ENCODE results near the gene STAP1. TPM values are rescaled to one million over a fixed set of nuclear protein-coding genes. Genes with fewer than 3 reads are reported as not detected.
A peak's percentile ranks its signal among the peaks of the same experiment; 100 is the strongest.

Gene STAP1
- total RNA-seq, 1 experiment from 2014 or later: not detected

DNA sequence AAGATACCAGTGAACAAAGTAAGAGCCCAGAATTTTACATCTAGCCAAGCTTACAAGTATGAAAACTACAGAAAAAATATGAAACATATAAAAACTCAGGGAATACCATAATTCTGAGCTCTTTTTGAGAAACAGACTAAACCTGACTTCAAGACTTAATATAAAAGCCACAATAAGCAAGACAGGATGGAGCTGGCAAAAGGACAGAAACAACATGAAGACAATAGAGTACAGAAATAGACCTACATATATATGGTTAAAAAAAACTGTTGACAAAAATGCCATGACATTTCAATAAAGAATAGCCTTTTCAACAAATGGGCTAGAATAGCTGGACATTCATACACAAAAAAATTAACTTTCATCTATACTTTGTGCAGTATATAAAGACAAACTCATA lies 93.0 kb downstream of the STAP1 start:
- Mint-ChIP-seq H3K4me3 (no peak overlapping the region), H3K4me1 (no peaks in the 10 kb centered on the region), H3K27ac (peak overlapping the region in 1 of 3 experiments; percentile 29; a peak in 1 of 7 replicates)

More for the DNA sequence above, 93.0 kb downstream of the STAP1 start:
- TF ChIP-seq, protein P1, sequence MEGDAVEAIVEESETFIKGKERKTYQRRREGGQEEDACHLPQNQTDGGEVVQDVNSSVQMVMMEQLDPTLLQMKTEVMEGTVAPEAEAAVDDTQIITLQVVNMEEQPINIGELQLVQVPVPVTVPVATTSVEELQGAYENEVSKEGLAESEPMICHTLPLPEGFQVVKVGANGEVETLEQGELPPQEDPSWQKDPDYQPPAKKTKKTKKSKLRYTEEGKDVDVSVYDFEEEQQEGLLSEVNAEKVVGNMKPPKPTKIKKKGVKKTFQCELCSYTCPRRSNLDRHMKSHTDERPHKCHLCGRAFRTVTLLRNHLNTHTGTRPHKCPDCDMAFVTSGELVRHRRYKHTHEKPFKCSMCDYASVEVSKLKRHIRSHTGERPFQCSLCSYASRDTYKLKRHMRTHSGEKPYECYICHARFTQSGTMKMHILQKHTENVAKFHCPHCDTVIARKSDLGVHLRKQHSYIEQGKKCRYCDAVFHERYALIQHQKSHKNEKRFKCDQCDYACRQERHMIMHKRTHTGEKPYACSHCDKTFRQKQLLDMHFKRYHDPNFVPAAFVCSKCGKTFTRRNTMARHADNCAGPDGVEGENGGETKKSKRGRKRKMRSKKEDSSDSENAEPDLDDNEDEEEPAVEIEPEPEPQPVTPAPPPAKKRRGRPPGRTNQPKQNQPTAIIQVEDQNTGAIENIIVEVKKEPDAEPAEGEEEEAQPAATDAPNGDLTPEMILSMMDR (conservative IDR thresholded peaks at IDR 0.05): no peak
- Mint-ChIP-seq H3K9me3 (no peaks in the 10 kb centered on the region), H3K27me3 (ENCODE audit: low read depth) (no peaks in the 10 kb centered on the region), H3K36me3 (ENCODE audit: insufficient read depth in 1 of 3, low read depth in 3 of 3) (peaks cover 25 to 43% (median 40%) of the 10 kb centered on the region in 3 experiments)
- no peaks in the 10 kb centered on the region for H3K27me3 ChIP-seq (ENCODE audit: insufficient read depth, low read length)
- no peak for DNase-seq
- H4K91ac ChIP-seq (ENCODE audit: insufficient read length, low read depth, low read length): no peak overlapping the region
- no peak overlapping the region for H3K18ac ChIP-seq (ENCODE audit: insufficient read length, low read depth, low read length)
- no peak overlapping the region for H2AK5ac ChIP-seq (ENCODE audit: insufficient read length, low read length)
- H2BK120ac ChIP-seq (ENCODE audit: low read depth, low read length, poor library complexity, severe bottlenecking): no peak overlapping the region
- H4K5ac ChIP-seq (ENCODE audit: insufficient read length, low read depth, low read length): no peak overlapping the region
- H3K56ac ChIP-seq (ENCODE audit: insufficient read length, low read depth, low read length): no peak overlapping the region
- H3K9ac ChIP-seq (ENCODE audit: extremely low read depth, insufficient read length, low read length): no peak overlapping the region
- H3K27ac ChIP-seq (ENCODE audit: insufficient read length, low read depth, low read length): no peak overlapping the region
- no peaks in the 10 kb centered on the region for H3K4me1 ChIP-seq (ENCODE audit: insufficient read depth, low read length)
- no peak overlapping the region for H2AFZ ChIP-seq (ENCODE audit: low read length)
- H3K4ac ChIP-seq (ENCODE audit: low read depth, low read length): no peak overlapping the region
- H3K23me2 ChIP-seq (ENCODE audit: insufficient read length, low read depth, low read length, poor library complexity, severe bottlenecking): no peaks in the 10 kb centered on the region
- H2BK5ac ChIP-seq (ENCODE audit: insufficient read length, low read length): no peak overlapping the region
- H4K20me1 ChIP-seq (ENCODE audit: control insufficient read depth, insufficient read depth, insufficient read length): no peaks in the 10 kb centered on the region
- no peaks in the 10 kb centered on the region for H3K79me2 ChIP-seq (ENCODE audit: insufficient read depth, low read length)
- H3K23ac ChIP-seq (ENCODE audit: insufficient read length, low read depth, low read length): no peak overlapping the region
- no peak overlapping the region for H3T11ph ChIP-seq (ENCODE audit: low read length)
- H2BK12ac ChIP-seq (ENCODE audit: insufficient read length, low read depth, low read length): no peak overlapping the region
- H2BK20ac ChIP-seq (ENCODE audit: low read depth, low read length, poor library complexity, severe bottlenecking): no peak overlapping the region
- H3K9me3 ChIP-seq (ENCODE audit: control insufficient read depth, low read depth, low read length): no peaks in the 10 kb centered on the region
- no peak overlapping the region for H4K8ac ChIP-seq (replicated peaks; ENCODE audit: insufficient read length, low read depth, low read length)
- no peak overlapping the region for H2BK15ac ChIP-seq (ENCODE audit: low read depth, low read length)
- no peak overlapping the region for H3K4me2 ChIP-seq (ENCODE audit: insufficient read depth, insufficient read length, low read length)
- H3K79me1 ChIP-seq (ENCODE audit: insufficient read depth, low read depth, low read length, poor library complexity, severe bottlenecking): no peaks in the 10 kb centered on the region
- no peak overlapping the region for H3K14ac ChIP-seq (ENCODE audit: insufficient read depth, low read length)

Other genes with a start within 250 kb of the STAP1 start
- gene CENPC, start 13.2 kb upstream of the STAP1 start, total RNA-seq (2021): 18.2 and 18.8 TPM in 2 replicates
- 63.5 and 72.2 TPM in 2 replicates for gene UBA6, start 142.4 kb downstream of the STAP1 start, total RNA-seq (2021)
- not detected in 2 replicates for gene GNRHR, start 195.7 kb downstream of the STAP1 start, total RNA-seq (2021)